Body of pancreas (tissue), 4 donors: ENCODE results near the gene CERK. TPM values are rescaled to one million over a fixed set of nuclear protein-coding genes. Genes with fewer than 3 reads are reported as not detected.

Experiments used
- ATAC-seq: fragments of 150-250 bp; one replicate; pipeline ENCODE4 v1.9.1; 2016
- DNase-seq, 4 donors: peaks; one replicate each; pipeline ENCODE4 v3.0.0-alpha.2; 2019
- H3K27ac ChIP-seq, 4 donors: fragments of 200-600 bp; sonication (generic); 1 replicate in 3 of 4; 2 replicates in 1 of 4; pipeline versions ENCODE4 v1.5.1 to v1.6.1; 2016 to 2019; ENCODE audit warnings: mild to moderate bottlenecking in 1 of 4, mixed read lengths in 1 of 4, moderate library complexity in 1 of 4
- H3K27me3 ChIP-seq, 2 donors: fragments of 200-600 bp; sonication (generic); one replicate each; pipeline ENCODE4 v1.6.0; 2016; ENCODE audit warnings: mild to moderate bottlenecking in 1 of 2
- H3K36me3 ChIP-seq, 2 donors: fragments of 200-600 bp; sonication (generic); replicated peaks in 1 of 2; 2 replicates each; pipeline ENCODE4 v1.5.1; 2016; ENCODE audit warnings: low read depth in 2 of 2; ENCODE audit not compliant: insufficient read depth in 1 of 2
- H3K4me1 ChIP-seq: fragments of 200-600 bp; sonication (generic); one replicate; pipeline ENCODE4 v1.6.0; 2016
- H3K4me3 ChIP-seq, 2 donors: fragments of 200-600 bp; sonication (generic); 1 replicate in 1 of 2; 2 replicates in 1 of 2; pipeline ENCODE4 v1.5.1; 2016 to 2019
- H3K9me3 ChIP-seq, 3 donors: fragments of 200-600 bp; sonication (generic); 1 replicate in 2 of 3; 2 replicates in 1 of 3; pipeline ENCODE4 v1.5.1; 2016
- POLR2A ChIP-seq, 3 donors: fragments of 450-650 bp; IDR thresholded peaks; one replicate each; pipeline ENCODE4 v1.6.1; 2016; ENCODE audit warnings: antibody characterized with exemption in 3 of 3, mild to moderate bottlenecking in 2 of 3
- WGBS, 2 donors: methylation state at CpG; one replicate each; pipeline ENCODE4 v1.1.5; 2017; 5-methylcytosine and 5-hydroxymethylcytosine counted together
- intact Hi-C: fragments of 100-400 bp; cut with DNase I; formaldehyde crosslinking; loops from one replicate; pipeline ENCODE4 v1.15.1; 2023
- total RNA-seq, 2 donors: library from RNA; depleted of rRNA; stranded (reverse); fragments of >200 nt; gene quantifications; one replicate each; pipeline ENCODE4 v1.1.0, GENCODE V29; 2016
- TF ChIP-seq, protein P1 (sequence below), 7 experiments: fragments of 450-650 bp in 4 of 7; fragments of 200-600 bp in 3 of 7; sonication (generic) in 3 of 7; IDR thresholded peaks; one replicate each; pipeline ENCODE4 v1.5.1; 2016 to 2019; ENCODE audit warnings: antibody characterized with exemption in 7 of 7

The CERK gene
- total RNA-seq, 2 donors from 2014 or later: 33.6 to 46.4 TPM

DNA sequence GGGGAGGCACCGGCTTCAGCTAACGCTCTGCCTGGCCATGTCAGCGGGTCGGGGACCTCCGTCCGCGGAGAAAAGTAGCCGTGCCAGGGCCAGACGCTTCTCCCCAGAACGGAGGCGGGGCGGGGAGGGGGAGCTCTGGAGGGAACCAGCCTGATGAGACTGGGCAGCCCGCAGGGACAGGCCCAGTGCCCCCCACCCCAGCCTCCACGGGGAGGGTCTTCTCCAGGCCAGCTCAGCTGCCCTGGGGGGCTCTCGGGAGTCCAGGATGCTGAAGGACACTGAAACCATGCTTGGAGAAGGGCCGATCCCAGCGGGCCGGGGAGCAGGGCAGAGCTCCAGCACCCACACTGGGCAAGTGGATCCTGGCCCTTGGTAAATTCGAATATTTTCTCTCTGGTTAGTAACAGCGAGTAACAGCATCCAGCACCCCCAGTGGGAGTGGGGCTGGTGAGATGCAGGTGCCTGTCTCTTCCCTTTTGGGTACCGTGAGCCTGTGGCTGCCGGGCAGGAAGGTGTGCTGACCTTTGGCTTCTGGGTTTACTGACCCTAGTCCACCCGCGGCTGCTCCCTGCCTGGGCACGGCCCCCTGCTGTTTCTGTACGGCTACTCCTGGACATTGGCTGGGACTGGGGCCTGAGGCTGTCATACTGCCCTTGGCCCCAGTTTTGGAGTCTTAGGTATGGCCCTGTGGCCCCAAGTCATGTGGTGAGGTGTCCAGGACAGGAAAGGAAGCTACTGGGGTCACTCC, 82.0 kb downstream of the CERK start:
- Histone ChIP-seq H3K4me1 (peaks cover 24% of the 10 kb centered on the region), H3K9me3 (no peaks in the 10 kb centered on the region), H3K36me3 (no peaks in the 10 kb centered on the region), H3K4me3 (no peak overlapping the region), H3K27ac (no peak overlapping the region), H3K27me3 (no peaks in the 10 kb centered on the region)
- TF ChIP-seq, protein P1, sequence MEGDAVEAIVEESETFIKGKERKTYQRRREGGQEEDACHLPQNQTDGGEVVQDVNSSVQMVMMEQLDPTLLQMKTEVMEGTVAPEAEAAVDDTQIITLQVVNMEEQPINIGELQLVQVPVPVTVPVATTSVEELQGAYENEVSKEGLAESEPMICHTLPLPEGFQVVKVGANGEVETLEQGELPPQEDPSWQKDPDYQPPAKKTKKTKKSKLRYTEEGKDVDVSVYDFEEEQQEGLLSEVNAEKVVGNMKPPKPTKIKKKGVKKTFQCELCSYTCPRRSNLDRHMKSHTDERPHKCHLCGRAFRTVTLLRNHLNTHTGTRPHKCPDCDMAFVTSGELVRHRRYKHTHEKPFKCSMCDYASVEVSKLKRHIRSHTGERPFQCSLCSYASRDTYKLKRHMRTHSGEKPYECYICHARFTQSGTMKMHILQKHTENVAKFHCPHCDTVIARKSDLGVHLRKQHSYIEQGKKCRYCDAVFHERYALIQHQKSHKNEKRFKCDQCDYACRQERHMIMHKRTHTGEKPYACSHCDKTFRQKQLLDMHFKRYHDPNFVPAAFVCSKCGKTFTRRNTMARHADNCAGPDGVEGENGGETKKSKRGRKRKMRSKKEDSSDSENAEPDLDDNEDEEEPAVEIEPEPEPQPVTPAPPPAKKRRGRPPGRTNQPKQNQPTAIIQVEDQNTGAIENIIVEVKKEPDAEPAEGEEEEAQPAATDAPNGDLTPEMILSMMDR (IDR thresholded peaks at IDR 0.05): no peak
- TF ChIP-seq POLR2A (IDR thresholded peaks at IDR 0.05): no peak
- 89 to 95% methylated on average over 7 to 24 of the region's 26 CpGs for WGBS, 2 donors
- DNase-seq (no peak), ATAC-seq (no peak)
- intact Hi-C loops: no loop called here

DNA sequence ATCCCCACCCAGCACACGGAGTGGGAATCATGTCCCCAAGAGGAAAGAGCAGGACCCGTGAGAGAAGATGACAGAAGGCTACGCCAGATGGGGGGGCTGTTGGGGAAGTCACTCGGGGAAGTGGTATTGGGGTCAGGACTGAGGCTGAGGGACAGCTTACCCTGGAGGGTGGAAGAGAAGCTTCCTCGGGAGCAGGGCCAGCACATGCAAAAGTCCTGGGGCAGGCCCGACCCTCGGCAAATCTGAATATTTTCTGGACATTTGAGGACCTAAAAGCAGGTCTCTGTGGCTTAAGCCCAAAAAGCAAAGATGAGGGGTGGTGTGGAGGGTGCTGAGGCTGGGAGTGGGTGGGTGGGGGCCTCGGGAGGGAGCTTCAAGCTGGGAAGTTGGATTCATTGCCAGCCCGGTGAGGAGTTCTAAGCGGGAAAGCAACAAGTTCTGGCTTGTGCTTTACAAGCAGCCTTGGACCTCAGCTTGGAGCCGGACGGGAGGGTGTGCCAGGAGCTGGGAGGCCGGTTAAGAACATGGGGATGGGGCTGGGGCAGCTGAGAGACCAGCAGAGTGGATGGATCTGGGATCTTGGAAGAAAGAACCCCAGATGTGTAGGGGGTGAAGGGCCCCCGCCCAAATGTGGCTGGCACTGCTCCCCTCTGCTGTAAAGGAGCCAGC, 83.0 kb downstream of the CERK start:
- intact Hi-C loops: no loop called here
- WGBS, 2 donors: 90 to 97% methylated on average over 12 to 14 of the region's 14 CpGs
- H3K27me3 ChIP-seq: no peaks in the 10 kb centered on the region
- H3K4me3 ChIP-seq: no peak overlapping the region
- H3K36me3 ChIP-seq: no peaks in the 10 kb centered on the region
- H3K9me3 ChIP-seq: no peaks in the 10 kb centered on the region
- ATAC-seq (no peak), DNase-seq (no peak)
- peaks cover 15% of the 10 kb centered on the region for H3K4me1 ChIP-seq
- TF ChIP-seq POLR2A (IDR thresholded peaks at IDR 0.05): no peak
- TF ChIP-seq, protein P1 (IDR thresholded peaks at IDR 0.05): no peak
- H3K27ac ChIP-seq: no peak overlapping the region

DNA sequence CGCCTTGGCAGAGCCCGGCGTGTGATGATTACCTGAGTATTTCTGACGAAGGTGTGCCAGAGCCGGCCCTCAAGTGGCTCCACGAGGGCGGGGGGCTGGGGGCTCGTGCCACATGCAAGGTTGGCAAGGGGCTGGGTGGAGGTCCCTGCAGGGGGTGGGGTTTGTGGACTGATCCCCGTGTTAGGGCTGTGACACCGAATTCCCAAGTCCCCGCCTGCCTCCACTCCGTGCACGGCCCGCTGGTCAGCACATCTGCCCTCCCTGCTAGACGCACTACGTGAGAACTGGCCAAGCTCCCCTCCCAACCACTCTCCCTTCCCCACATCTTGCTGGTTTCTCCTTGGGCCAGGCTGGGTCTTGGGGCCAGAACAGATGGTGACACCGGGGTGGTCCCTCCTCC, 83.6 kb downstream of the CERK start:
- H3K27ac ChIP-seq: no peak overlapping the region
- peaks cover 15% of the 10 kb centered on the region for H3K4me1 ChIP-seq
- H3K4me3 ChIP-seq: no peak overlapping the region
- intact Hi-C loops: no loop called here
- TF ChIP-seq, protein P1 (IDR thresholded peaks at IDR 0.05): no peak
- no peak for TF ChIP-seq POLR2A (IDR thresholded peaks at IDR 0.05)
- ATAC-seq (no peak), DNase-seq (no peak)
- no peaks in the 10 kb centered on the region for H3K27me3 ChIP-seq
- no peaks in the 10 kb centered on the region for H3K9me3 ChIP-seq
- 84 to 94% methylated on average over 16 of the region's 17 CpGs for WGBS, 2 donors
- H3K36me3 ChIP-seq: no peaks in the 10 kb centered on the region

DNA sequence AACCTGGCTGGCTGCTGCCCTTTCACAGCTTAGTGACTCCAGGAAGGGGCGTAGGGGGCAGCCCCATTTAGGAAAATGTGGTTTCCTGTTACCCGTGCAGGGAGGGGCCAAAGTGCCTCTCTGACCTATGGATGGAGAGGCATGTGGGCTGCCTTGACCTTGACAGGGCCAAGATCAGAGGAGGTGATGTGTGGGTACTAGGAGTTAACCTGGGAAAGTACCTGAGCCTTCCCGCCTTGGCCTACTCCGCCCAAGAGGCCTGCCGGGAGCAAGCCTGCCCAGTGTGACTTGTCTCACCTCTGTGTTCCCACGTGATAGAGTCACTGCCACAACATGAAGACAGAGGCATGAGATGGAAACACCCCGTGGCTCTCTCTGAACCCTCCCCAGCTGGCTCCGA, 84.5 kb downstream of the CERK start:
- WGBS, 2 donors: 73 to 78% methylated on average over 8 of the region's 8 CpGs
- TF ChIP-seq, protein P1 (IDR thresholded peaks at IDR 0.05): no peak
- TF ChIP-seq POLR2A (IDR thresholded peaks at IDR 0.05): no peak
- no peak overlapping the region for H3K4me3 ChIP-seq

More for the DNA sequence above, 84.5 kb downstream of the CERK start:
- ATAC-seq (no peak), DNase-seq (no peak)
- H3K4me1 ChIP-seq: peaks cover 21% of the 10 kb centered on the region
- no peaks in the 10 kb centered on the region for H3K27me3 ChIP-seq
- no peaks in the 10 kb centered on the region for H3K36me3 ChIP-seq
- H3K9me3 ChIP-seq: no peaks in the 10 kb centered on the region
- intact Hi-C loops: no loop called here
- no peak overlapping the region for H3K27ac ChIP-seq
